GM12875 (cell line): ENCODE data around the gene DISC1.

Experiments
- H3K4me3 ChIP-seq: one replicate; pipeline ENCODE4 v1.5.1; 2011; ENCODE audit warnings: low read depth, low read length, control low read depth
- TF ChIP-seq, protein P1 (sequence below): IDR thresholded peaks from 2 replicates; pipeline ENCODE4 v1.5.1; 2011; ENCODE audit warnings: low read depth, mild to moderate bottlenecking, control low read depth, inconsistent platforms, low read length, moderate library complexity, borderline replicate concordance; ENCODE audit not compliant: insufficient read depth

Gene DISC1

DNA sequence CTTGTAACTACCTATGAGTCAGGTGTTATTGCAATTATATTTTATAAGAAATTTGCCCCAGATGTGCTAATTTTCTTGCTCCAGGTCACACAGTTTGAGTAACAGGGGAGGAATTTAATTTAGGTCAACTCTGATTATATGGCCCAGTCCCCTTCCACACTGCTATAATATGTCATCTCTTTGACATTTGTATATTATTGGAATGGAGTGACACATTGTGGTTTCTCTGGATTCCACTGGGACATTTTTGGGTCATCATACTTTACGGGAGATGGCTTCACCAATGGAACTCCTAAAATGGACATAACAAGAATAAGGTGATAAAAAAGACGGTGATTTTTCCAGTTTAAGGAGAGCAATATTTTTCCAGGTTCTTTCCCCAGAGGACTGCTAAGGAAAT lies 191.2 kb downstream of the DISC1 start:
- TF ChIP-seq, protein P1, sequence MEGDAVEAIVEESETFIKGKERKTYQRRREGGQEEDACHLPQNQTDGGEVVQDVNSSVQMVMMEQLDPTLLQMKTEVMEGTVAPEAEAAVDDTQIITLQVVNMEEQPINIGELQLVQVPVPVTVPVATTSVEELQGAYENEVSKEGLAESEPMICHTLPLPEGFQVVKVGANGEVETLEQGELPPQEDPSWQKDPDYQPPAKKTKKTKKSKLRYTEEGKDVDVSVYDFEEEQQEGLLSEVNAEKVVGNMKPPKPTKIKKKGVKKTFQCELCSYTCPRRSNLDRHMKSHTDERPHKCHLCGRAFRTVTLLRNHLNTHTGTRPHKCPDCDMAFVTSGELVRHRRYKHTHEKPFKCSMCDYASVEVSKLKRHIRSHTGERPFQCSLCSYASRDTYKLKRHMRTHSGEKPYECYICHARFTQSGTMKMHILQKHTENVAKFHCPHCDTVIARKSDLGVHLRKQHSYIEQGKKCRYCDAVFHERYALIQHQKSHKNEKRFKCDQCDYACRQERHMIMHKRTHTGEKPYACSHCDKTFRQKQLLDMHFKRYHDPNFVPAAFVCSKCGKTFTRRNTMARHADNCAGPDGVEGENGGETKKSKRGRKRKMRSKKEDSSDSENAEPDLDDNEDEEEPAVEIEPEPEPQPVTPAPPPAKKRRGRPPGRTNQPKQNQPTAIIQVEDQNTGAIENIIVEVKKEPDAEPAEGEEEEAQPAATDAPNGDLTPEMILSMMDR, result no peak
- H3K4me3 ChIP-seq, result no peak overlapping the region

DNA sequence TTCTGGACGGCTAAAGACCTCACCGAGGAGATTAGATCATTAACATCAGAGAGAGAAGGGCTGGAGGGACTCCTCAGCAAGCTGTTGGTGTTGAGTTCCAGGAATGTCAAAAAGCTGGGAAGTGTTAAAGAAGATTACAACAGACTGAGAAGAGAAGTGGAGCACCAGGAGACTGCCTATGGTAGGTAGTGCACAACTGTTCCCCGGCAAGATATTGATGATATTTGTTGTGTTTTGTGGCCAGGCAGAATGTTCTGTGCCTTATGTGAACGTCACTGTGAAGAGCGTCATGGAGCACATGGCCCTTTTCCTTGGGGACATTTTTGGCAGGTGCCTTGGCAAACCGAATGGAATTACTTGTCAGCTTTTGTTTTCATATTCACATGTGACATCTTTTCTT lies 191.7 kb downstream of the DISC1 start:
- H3K4me3 ChIP-seq, result no peak overlapping the region
- TF ChIP-seq, protein P1, result no peak

DNA sequence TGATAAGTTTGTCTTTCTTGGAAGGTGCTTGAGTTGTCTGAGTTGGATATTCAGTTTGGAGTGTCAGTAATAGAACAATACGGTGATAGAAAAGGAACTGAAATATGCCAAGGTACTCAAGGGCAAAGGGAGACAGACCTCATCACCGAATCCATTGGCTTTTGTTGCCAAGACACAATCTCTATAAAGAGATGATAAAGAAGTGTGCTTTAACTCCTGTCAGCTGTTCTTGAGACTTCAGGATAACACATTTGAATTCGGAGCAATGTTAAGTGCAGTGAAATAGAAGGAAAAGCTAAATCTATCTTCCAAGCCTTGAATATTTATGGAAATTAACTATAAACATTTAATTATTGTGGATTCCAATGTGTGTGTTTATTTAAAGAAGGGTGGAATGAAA lies 194.7 kb downstream of the DISC1 start:
- TF ChIP-seq, protein P1, result no peak
- H3K4me3 ChIP-seq, result no peak overlapping the region

DNA sequence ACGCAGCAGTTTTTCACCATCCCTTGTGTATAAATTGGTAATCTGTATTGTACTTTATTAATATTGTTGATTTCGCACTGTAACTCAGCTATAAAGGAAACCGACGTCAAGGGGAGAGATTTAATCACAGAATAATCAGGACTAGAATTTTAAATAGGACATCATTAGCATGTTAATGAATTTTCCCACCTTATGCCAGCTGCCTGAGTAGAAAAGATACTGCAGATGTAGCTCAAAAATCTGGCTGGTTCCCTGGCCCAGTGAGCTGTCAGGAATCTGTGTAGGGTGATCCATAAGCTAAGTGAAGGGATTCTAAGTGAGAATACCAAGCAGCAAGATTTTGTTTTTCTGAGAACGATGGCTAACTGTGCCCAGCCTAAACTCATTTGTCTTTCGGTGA lies 195.5 kb downstream of the DISC1 start:
- no peak overlapping the region for H3K4me3 ChIP-seq
- TF ChIP-seq, protein P1, result no peak

DNA sequence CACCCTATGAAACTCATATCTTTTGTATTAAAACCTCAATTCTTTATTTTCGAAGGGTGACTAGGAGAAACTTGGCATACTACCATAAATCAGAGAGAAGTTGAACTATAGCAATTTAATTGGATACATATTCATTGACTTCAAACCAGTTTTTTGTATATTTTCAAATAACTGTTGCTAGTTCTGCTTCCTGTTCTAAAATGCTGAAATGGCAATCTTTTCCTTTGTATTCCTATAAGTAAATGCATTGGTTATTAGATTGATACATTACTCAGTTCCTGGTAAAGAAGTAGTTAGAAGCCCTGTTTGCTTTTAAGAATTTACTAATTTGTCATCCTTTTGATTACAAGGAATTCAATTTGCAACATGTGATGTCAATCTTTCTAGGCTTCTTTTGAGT lies 200.0 kb downstream of the DISC1 start:
- TF ChIP-seq, protein P1, result no peak

DNA sequence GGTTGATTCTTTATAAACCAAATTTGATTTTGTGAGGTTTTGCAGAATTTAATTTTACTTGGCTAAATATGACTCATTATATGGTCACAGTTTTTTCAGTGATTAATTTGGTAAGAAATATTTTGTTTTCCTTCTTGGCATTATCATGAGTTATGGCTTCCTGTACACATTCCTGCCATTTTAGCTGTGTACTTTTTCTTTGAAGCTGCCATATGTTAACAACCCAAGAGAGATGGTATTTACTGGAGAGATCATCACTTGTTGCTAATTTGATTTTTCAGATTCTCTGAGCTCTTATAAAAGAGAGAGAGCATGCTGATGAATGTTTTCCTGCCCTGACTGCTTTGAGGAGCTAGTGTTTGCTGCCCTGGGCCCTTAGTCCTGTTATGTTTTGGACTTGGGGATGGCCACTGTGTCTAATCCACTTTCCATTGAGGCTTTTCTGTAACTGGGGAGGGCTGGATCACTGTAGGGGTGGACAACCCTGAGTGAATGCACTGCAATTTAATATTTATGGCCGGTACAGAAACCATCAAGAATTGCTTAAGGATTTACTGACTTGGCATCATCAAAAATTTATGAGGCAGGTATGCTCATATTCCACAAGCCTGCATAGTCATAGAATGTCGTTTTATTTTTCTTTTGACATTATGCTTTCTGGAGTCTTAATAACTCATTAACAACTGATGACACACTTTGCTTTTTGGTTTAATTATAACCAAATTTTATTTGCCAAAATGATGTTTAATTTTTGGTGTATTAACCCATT lies 200.9 kb downstream of the DISC1 start:
- no peak overlapping the region for H3K4me3 ChIP-seq
- TF ChIP-seq, protein P1, result no peak

More for the DNA sequence above, 200.0 kb downstream of the DISC1 start:
- H3K4me3 ChIP-seq, result no peak overlapping the region
